NCI-H446 treated with DMSO at 0.1 percent for 48 hours (cell line): ENCODE results near the gene G6PC2.
"Not testable (repeated sequence)": the region's sequence is repeated elsewhere in the genome, so short reads cannot be mapped to it uniquely, and the experiment has no call there.

Experiments used
- DNase-seq: peaks from one replicate; lab custom pipeline; 2025; lab: John Stamatoyannopoulos, UW

Gene G6PC2

GRCh38 chr2:168901003-168901402, at the start of gene G6PC2:
TSS of gene G6PC2 (plus strand) at chr2:168901291. CDS start at chr2:168901332, 41 bp downstream.
- peak; percentile 47 for DNase-seq

GRCh38 chr2:168851674-168852320, 49.3 kb upstream of the G6PC2 start:
- DNase-seq, result peak; percentile 62

- no peak for DNase-seq
These were observed 48.6 kb upstream of the G6PC2 start for GRCh38 chr2:168852481-168852880.

- DNase-seq, result no peak
These were observed 47.6 kb upstream of the G6PC2 start for GRCh38 chr2:168853471-168853870.

GRCh38 chr2:168854651-168855050, 46.4 kb upstream of the G6PC2 start:
- no peak for DNase-seq

- DNase-seq, result no peak
These were observed 45.5 kb upstream of the G6PC2 start for GRCh38 chr2:168855601-168856000.

GRCh38 chr2:168858146-168858545, 42.9 kb upstream of the G6PC2 start:
- no peak for DNase-seq

- not testable (repeated sequence) for DNase-seq
These were observed 33.9 kb upstream of the G6PC2 start for GRCh38 chr2:168867164-168867563.

- not testable (repeated sequence) for DNase-seq
These were observed 30.7 kb upstream of the G6PC2 start for GRCh38 chr2:168870369-168870768.

- DNase-seq, result not testable (repeated sequence)
These were observed 30.3 kb upstream of the G6PC2 start for GRCh38 chr2:168870824-168871223.

- peak; percentile 68 for DNase-seq
These were observed 26.6 kb upstream of the G6PC2 start for GRCh38 chr2:168874368-168875054.

- DNase-seq, result not testable (repeated sequence)
These were observed 18.9 kb upstream of the G6PC2 start for GRCh38 chr2:168882163-168882562.

- DNase-seq, result no peak
These were observed 16.1 kb upstream of the G6PC2 start for GRCh38 chr2:168884975-168885374.

GRCh38 chr2:168889635-168890005, 11.5 kb upstream of the G6PC2 start:
- DNase-seq, result no peak

GRCh38 chr2:168890006-168890782, 10.9 kb upstream of the G6PC2 start, which contains the start of gene SPC25:
TSS of gene SPC25 (minus strand) at chr2:168890430. CDS start at chr2:168889519, 911 bp downstream.
- DNase-seq, result peak; percentile 93

- no peak for DNase-seq
These were observed 8.8 kb upstream of the G6PC2 start for GRCh38 chr2:168892327-168892726.

- DNase-seq, result no peak
These were observed 7.0 kb upstream of the G6PC2 start for GRCh38 chr2:168894101-168894500.

- peak; percentile 21 for DNase-seq
These were observed 6.4 kb upstream of the G6PC2 start for GRCh38 chr2:168894720-168895119.

GRCh38 chr2:168895771-168896170, 5.3 kb upstream of the G6PC2 start:
- DNase-seq, result peak; percentile 71

- DNase-seq, result no peak
These were observed 4.3 kb upstream of the G6PC2 start for GRCh38 chr2:168896783-168897182.

- DNase-seq, result no peak
These were observed 3.6 kb upstream of the G6PC2 start for GRCh38 chr2:168897449-168897848.

GRCh38 chr2:168903888-168904287, 2.8 kb downstream of the G6PC2 start:
- no peak for DNase-seq

GRCh38 chr2:168904358-168904757, 3.3 kb downstream of the G6PC2 start:
- DNase-seq, result no peak
